ENCODE measurements around the gene HMX1.

Gene HMX1

DNA sequence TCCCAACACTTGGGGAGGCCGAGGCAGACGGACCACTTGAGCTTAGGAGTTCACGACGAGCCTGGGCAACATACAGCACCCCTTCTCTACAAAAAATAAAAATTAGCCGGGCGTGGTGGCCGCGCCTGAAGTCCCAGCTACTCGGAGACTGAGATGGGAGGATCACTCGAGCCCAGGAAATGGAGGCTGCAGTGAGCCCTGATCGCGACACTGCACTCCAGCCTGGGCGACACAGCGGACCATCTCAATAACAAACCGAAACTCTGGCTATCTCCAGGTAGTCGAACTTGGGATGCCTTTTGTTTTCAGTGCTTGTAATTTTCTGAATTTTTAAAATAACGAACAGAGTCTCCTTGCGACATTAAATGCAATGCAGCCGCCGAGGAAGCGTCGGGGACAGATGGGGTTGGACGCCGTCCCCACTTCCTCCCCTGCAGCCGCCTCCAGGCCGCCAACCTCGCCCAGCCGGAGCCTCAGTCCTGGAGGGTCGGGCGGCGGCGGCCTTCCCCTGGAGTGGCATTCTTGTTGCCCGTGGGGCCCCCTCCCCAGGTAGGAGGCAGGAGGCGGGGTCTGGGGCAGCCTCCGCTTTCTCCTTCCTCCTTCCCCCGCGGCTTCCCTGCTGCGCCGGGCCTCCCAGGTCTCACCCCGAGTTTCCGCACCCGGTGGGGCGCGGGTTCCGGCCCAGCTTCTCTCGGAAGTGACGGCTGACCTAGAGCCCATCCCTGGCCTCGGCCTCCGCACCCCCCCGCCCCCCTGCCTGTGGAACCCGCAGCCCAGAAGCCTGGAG, 14.6 kb downstream of the HMX1 start:
- DNase-seq (ENCODE audit: low read depth in 2 of 2): no peak

GRCh38 chr4:8855818-8856245, 15.8 kb downstream of the HMX1 start:
- DNase-seq (ENCODE audit: low read depth in 2 of 2): no peak

GRCh38 chr4:8854931-8855330, 16.7 kb downstream of the HMX1 start:
- no peak for DNase-seq (ENCODE audit: low read depth in 2 of 2)

DNA sequence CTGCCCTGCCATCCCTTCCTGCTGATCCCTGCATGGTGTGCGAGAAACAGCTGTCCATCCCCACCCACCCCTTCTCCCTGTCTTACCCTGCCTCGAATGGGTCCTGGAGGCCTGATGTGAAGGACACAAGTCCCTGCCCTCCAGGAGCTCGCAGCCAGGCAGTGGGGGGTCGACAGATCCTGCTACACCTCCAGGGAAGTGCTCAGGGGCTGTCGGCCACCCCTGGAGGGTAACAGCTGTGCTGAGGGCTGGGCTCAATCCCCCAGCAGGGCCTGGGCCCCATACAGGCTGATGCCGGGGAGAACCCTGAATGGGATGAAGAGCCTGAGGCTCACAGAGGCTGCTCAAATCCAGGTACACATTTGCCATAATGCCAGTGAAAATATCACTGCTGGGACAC, 17.6 kb downstream of the HMX1 start:
- DNase-seq (ENCODE audit: low read depth in 2 of 2): no peak

- DNase-seq (ENCODE audit: low read depth in 2 of 2): no peak
These were observed 18.4 kb downstream of the HMX1 start for GRCh38 chr4:8853249-8853648.

DNA sequence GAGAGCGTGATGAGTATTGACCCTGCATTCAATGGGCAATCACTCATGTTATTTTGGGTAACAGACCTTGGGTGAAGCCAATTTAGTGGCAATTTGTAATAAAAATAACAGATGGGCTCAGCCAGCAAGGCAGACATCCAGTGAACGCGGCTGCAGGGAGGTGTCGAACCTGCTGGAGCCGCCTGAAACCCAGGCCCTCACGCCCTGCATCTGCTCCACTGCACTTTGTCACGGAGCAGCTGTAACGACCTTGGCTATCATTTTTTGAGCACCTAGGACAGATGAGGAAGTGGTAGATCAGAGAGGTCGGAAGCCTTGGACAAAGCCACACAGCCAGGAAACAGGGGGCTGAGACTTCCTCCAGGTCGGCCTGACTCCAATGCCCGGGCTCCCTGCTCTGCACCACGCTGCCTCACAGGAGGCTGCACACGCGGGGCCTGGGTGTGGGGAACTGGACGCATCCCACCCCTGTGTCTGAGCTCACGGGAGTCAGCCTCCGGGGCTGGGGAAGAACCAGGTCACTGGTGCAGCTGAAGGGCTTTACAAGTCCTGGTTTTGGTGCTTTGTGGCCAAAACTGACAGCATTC, 19.4 kb downstream of the HMX1 start:
- DNase-seq (ENCODE audit: low read depth in 2 of 2): no peak

DNA sequence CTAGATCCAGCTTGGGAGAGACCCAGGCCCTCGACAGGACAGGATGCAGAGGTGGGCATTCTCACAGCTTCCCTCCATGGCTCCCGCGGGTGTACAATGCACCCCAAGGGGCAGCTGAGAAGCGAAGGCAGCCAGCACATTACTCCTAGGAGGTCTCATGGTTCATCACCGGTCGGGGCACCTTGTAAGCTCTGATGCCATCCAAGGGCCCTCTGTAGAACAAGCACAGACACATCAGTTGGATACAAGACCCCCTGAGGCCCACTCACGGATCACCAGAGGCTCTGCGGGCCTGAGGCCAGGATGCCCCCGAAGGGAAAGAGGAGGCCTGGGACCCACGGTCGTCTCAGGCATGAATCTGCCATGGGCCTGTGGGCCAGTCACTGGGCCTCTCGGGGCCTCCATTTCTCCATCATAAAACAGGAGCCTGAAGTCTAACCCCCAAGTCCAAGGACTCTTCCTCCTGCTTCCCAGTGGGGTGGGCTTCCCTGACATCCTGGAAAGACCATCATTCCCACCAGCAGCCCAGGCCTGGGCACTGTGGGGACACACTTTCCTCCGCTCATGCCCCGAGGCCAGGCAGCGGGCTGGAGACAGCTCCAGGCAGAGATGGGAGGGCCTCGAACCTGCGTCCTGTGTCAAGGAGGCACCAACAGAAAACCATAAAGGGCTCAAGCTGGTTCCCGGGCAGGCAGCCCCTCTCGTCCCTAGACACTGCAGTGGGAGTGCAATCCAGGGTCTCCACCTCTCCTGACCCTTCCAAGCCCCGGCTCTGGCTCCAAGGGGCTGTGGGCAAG, 20.1 kb downstream of the HMX1 start:
- DNase-seq (ENCODE audit: low read depth in 2 of 2): no peak

DNA sequence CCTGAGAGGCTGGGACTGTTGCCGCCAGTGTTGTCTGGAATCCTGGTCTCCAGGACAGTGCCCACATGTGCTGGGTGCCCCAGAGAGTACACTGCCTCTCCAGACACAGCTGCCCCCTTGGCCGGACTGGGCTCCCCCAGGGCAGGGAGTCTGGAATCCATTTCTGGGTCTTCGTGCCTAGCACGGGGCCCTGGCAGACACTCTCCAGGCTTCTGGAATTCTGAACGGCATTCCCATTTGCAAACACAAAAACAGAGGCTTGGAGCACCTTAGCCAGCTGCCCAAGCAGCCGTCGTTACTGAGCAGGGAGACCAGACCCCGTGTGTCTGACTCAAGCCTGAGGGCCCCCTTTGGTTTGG, 20.8 kb downstream of the HMX1 start:
- no peak for DNase-seq (ENCODE audit: low read depth in 2 of 2)

GRCh38 chr4:8850074-8850829, 21.4 kb downstream of the HMX1 start:
- DNase-seq (ENCODE audit: low read depth in 2 of 2): no peak

- no peak for DNase-seq (ENCODE audit: low read depth in 2 of 2)
These were observed 22.2 kb downstream of the HMX1 start for GRCh38 chr4:8849266-8850073.

- DNase-seq (ENCODE audit: low read depth in 2 of 2): no peak
These were observed 23.0 kb downstream of the HMX1 start for GRCh38 chr4:8848507-8849265.

- no peak for DNase-seq (ENCODE audit: low read depth in 2 of 2)
These were observed 23.9 kb downstream of the HMX1 start for GRCh38 chr4:8847764-8848163.

GRCh38 chr4:8847331-8847730, 24.3 kb downstream of the HMX1 start:
- no peak for DNase-seq (ENCODE audit: low read depth in 2 of 2)

DNA sequence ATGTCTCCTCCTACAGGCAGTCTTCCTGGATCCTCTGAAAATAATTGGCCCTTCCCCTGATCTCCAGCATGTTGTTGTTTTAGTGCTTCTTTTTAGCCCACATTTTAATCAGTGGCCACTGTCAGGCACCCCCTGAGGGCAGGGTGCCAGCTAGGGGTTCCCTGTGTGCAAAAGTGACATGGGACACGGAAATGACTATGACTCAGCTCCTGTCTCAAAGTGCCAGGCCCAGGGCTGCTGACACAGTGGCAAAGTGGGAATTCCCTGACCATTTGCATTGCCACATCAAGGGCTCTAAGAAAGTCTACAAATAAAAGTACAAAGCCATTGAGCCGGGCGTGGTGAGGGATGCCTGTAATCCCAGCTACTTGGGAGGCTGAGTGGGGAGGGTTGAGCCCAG, 24.8 kb downstream of the HMX1 start:
- no peak for DNase-seq (ENCODE audit: low read depth in 2 of 2)

GRCh38 chr4:8846046-8846720, 25.5 kb downstream of the HMX1 start:
- no peak for DNase-seq (ENCODE audit: low read depth in 2 of 2)

- no peak for DNase-seq (ENCODE audit: low read depth in 2 of 2)
These were observed 26.5 kb downstream of the HMX1 start for GRCh38 chr4:8844976-8845690.

- no peak for DNase-seq (ENCODE audit: low read depth in 2 of 2)
These were observed 28.0 kb downstream of the HMX1 start for GRCh38 chr4:8843597-8843996.

DNA sequence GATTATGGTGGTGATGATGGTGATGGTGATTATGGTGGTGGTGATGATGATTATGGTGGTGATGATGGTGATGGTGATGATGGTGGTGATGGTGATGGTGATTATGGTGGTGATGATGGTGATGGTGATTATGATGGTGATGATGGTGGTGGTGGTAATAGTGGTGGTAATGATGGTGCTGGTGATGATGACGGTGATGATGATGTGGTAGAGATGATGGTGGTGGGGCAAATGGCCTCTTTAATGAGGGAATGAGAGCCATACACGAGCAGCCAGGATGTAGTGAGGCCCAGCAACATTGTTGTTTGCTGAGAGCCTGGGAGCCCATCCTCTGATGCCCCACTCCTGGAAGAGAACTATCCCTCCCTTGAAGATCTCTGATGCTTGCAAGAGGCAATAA, 29.0 kb downstream of the HMX1 start:
- no peak for DNase-seq (ENCODE audit: low read depth in 2 of 2)

- no peak for DNase-seq (ENCODE audit: low read depth in 2 of 2)
These were observed 29.9 kb downstream of the HMX1 start for GRCh38 chr4:8841678-8842268.

Measured in stimulated activated CD4-positive, alpha-beta T cell treated with anti-CD3 and anti-CD28 coated beads, Interleukin-1b, Interleukin-23, amount 100 ng/mL, for 4 hours (primary cell).